Testis (tissue), 3 donors: Measurements from ENCODE around the gene SP4. TPM values are rescaled to one million over a fixed set of nuclear protein-coding genes. Genes with fewer than 3 reads are reported as not detected.

Experiments
- DNase-seq: peaks from one replicate; pipeline ENCODE4 v3.0.0-alpha.2; 2019
- H3K27ac ChIP-seq, 2 donors: fragments of 200-600 bp; sonication (generic); one replicate each; pipeline ENCODE4 v1.5.1; 2019
- H3K27me3 ChIP-seq: fragments of 200-600 bp; sonication (generic); one replicate; pipeline ENCODE4 v1.5.1; 2019
- H3K36me3 ChIP-seq: fragments of 200-600 bp; sonication (generic); one replicate; pipeline ENCODE4 v1.5.1; 2017; ENCODE audit warnings: low read depth; ENCODE audit errors: missing control alignments
- H3K4me1 ChIP-seq: fragments of 200-600 bp; sonication (generic); one replicate; pipeline ENCODE4 v1.5.1; 2019
- H3K4me3 ChIP-seq, 2 donors: fragments of 200-600 bp; sonication (generic); one replicate each; pipeline ENCODE4 v1.5.1; 2017 to 2019
- H3K9me3 ChIP-seq: fragments of 200-600 bp; sonication (generic); one replicate; pipeline ENCODE4 v1.5.1; 2017
- CTCF ChIP-seq, 3 experiments: fragments of 450-650 bp in 2 of 3; fragments of 200-600 bp in 1 of 3; sonication (generic) in 1 of 3; IDR thresholded peaks; one replicate each; pipeline ENCODE4 v1.5.1; 2016 to 2019; ENCODE audit warnings: antibody characterized with exemption in 3 of 3, mild to moderate bottlenecking in 2 of 3, moderate library complexity in 1 of 3
- POLR2A ChIP-seq: fragments of 450-650 bp; IDR thresholded peaks from one replicate; pipeline ENCODE4 v1.6.1; 2017; ENCODE audit warnings: antibody characterized with exemption, mild to moderate bottlenecking, moderate library complexity
- WGBS, 2 donors: methylation state at CpG; one replicate each; pipeline ENCODE4 v1.1.5; 2018; 5-methylcytosine and 5-hydroxymethylcytosine counted together
- intact Hi-C: fragments of 100-400 bp; cut with DNase I; formaldehyde crosslinking; loops from one replicate; pipeline ENCODE4 v1.15.1; 2023; ENCODE audit warnings: low total_unique reads
- polyA plus RNA-seq: library from polyadenylated mRNA; stranded (reverse); fragments of 350-450 nt; fragmentation: Illumina TruSeq; extraction: RNeasy Lipid Tissue Mini Kit (QIAGEN cat#74804); gene quantifications from one replicate; pipeline ENCODE4 v1.2.3, GENCODE V29; 2014; ENCODE audit warnings: low read depth, low replicate concordance; ENCODE audit not compliant: insufficient read depth
- total RNA-seq, 2 donors: library from RNA; depleted of rRNA; stranded (reverse); fragments of >200 nt; gene quantifications; one replicate each; pipeline ENCODE4 v1.2.3, GENCODE V29; 2016

SP4 gene
- total and polyA plus RNA-seq, 3 donors from 2014 or later: 6.0 to 14.7 (median 13.6) TPM

- no peak for DNase-seq
Observed at GRCh38 chr7:21538936-21539495, 111.1 kb downstream of the SP4 start.

GRCh38 chr7:21542891-21543527 is 115.1 kb downstream of the SP4 start, which contains the start of gene DNAH11:
Gene DNAH11 (plus strand): TSS chr7:21543039. CDS start chr7:21543246, 207 bp downstream.
- H3K4me3 ChIP-seq: peak within 1 kb of the TSS; percentile 34 to 56
- TF ChIP-seq POLR2A (no peak), CTCF (IDR thresholded peaks at IDR 0.05) (no peak)
- H3K9me3 ChIP-seq: no peaks in the 10 kb centered on the region
- H3K36me3 ChIP-seq: no peaks in the 10 kb centered on the region
- H3K4me1 ChIP-seq: peaks cover 12% of the 10 kb centered on the region
- DNase-seq: peak; percentile 36
- H3K27me3 ChIP-seq: no peaks in the 10 kb centered on the region
- 0 to 1% methylated on average over 6 to 53 of the region's 66 CpGs for WGBS, 2 donors
- no peak within 1 kb of the TSS for H3K27ac ChIP-seq
- intact Hi-C loops: no loop called here

More at GRCh38 chr7:21538936-21539495, 111.1 kb downstream of the SP4 start:
- Histone ChIP-seq H3K9me3 (no peaks in the 10 kb centered on the region), H3K4me1 (peaks cover 12% of the 10 kb centered on the region), H3K27me3 (no peaks in the 10 kb centered on the region), H3K27ac (no peak overlapping the region), H3K36me3 (no peaks in the 10 kb centered on the region), H3K4me3 (no peak overlapping the region)
- 88 to 92% methylated on average over 3 of the region's 3 CpGs for WGBS, 2 donors
- TF ChIP-seq POLR2A (no peak), CTCF (IDR thresholded peaks at IDR 0.05) (no peak)
- intact Hi-C loops: no loop called here

GRCh38 chr7:21543528-21544302 is 115.8 kb downstream of the SP4 start:
- 5% methylated on average over 26 to 31 of the region's 31 CpGs for WGBS, 2 donors
- intact Hi-C loops: no loop called here
- TF ChIP-seq POLR2A (no peak), CTCF (IDR thresholded peaks at IDR 0.05) (no peak)

GRCh38 chr7:21544303-21544656 is 116.4 kb downstream of the SP4 start:
- intact Hi-C loops: no loop called here
- H3K4me3 ChIP-seq: peak overlapping the region in 1 of 2 donors; percentile 56
- peaks cover 12% of the 10 kb centered on the region for H3K4me1 ChIP-seq
- TF ChIP-seq CTCF (IDR thresholded peaks at IDR 0.05): no peak
- TF ChIP-seq POLR2A: no peak
- H3K27me3 ChIP-seq: no peaks in the 10 kb centered on the region
- no peak overlapping the region for H3K27ac ChIP-seq
- WGBS, 2 donors: 17 to 28% methylated on average over 3 of the region's 3 CpGs
- no peaks in the 10 kb centered on the region for H3K36me3 ChIP-seq
- no peak for DNase-seq
- no peaks in the 10 kb centered on the region for H3K9me3 ChIP-seq

More at GRCh38 chr7:21543528-21544302, 115.8 kb downstream of the SP4 start:
- Histone ChIP-seq H3K4me1 (peaks cover 12% of the 10 kb centered on the region), H3K27ac (no peak overlapping the region), H3K9me3 (no peaks in the 10 kb centered on the region), H3K4me3 (peak overlapping the region; percentile 34 to 56), H3K36me3 (no peaks in the 10 kb centered on the region), H3K27me3 (no peaks in the 10 kb centered on the region)
- peak; percentile 18 for DNase-seq
